GM21390 (cell line): ENCODE results near the gene ZNF184.
"Not testable (repeated sequence)": the region's sequence is repeated elsewhere in the genome, so short reads cannot be mapped to it uniquely, and the experiment has no call there.

Experiments used
- ATAC-seq: cut with Tn5 transposase; IDR thresholded peaks from one replicate; pipeline ENCODE4 v1.9.1; 2021; ENCODE audit not compliant: unreplicated experiment

ZNF184 gene

GRCh38 chr6:27426045-27426620, 46.8 kb downstream of the ZNF184 start:
- no peak for ATAC-seq

- ATAC-seq: not testable (repeated sequence)
These were observed 48.1 kb downstream of the ZNF184 start for GRCh38 chr6:27424851-27425250.

GRCh38 chr6:27422651-27423332, 50.1 kb downstream of the ZNF184 start:
- no peak for ATAC-seq

GRCh38 chr6:27419363-27419762, 53.5 kb downstream of the ZNF184 start:
- ATAC-seq: no peak

- ATAC-seq: no peak
These were observed 57.0 kb downstream of the ZNF184 start for GRCh38 chr6:27415898-27416297.

GRCh38 chr6:27414996-27415395, 57.9 kb downstream of the ZNF184 start:
- no peak for ATAC-seq

- ATAC-seq: no peak
These were observed 58.6 kb downstream of the ZNF184 start for GRCh38 chr6:27414300-27414699.

- no peak for ATAC-seq
These were observed 65.6 kb downstream of the ZNF184 start for GRCh38 chr6:27407153-27407814.

- ATAC-seq: no peak
These were observed 66.8 kb downstream of the ZNF184 start for GRCh38 chr6:27406085-27406484.

GRCh38 chr6:27400877-27401642, 71.8 kb downstream of the ZNF184 start:
- ATAC-seq: no peak
